GM19468 (cell line): Measurements from ENCODE around the gene BFSP2.
A peak's percentile ranks its signal among the peaks of the same experiment; 100 is the strongest.
"Not testable (repeated sequence)": the region's sequence is repeated elsewhere in the genome, so short reads cannot be mapped to it uniquely, and the experiment has no call there.

Experiments
- ATAC-seq: cut with Tn5 transposase; IDR thresholded peaks from one replicate; pipeline ENCODE4 v1.9.1; 2021; ENCODE audit warnings: mild to moderate bottlenecking, moderate library complexity, moderate number of reproducible peaks; ENCODE audit not compliant: unreplicated experiment; ENCODE audit errors: extremely low read depth

BFSP2 gene

GRCh38 chr3:133474817-133475216 lies 75.0 kb downstream of the BFSP2 start:
- no peak for ATAC-seq

GRCh38 chr3:133475245-133476010 lies 75.6 kb downstream of the BFSP2 start:
- peak; percentile 73 for ATAC-seq

- no peak for ATAC-seq
Observed at GRCh38 chr3:133476971-133477375, 77.1 kb downstream of the BFSP2 start.

- peak; percentile 30 for ATAC-seq
Observed at GRCh38 chr3:133477487-133477886, 77.6 kb downstream of the BFSP2 start.

GRCh38 chr3:133478624-133479023 lies 78.8 kb downstream of the BFSP2 start:
- ATAC-seq: no peak

- no peak for ATAC-seq
Observed at GRCh38 chr3:133479401-133479800, 79.5 kb downstream of the BFSP2 start.

GRCh38 chr3:133479895-133480669 lies 80.2 kb downstream of the BFSP2 start:
- peak; percentile 21 for ATAC-seq

- ATAC-seq: not testable (repeated sequence)
Observed at GRCh38 chr3:133482474-133482873, 82.6 kb downstream of the BFSP2 start.

- ATAC-seq: no peak
Observed at GRCh38 chr3:133486658-133487057, 86.8 kb downstream of the BFSP2 start.

GRCh38 chr3:133487204-133487603 lies 87.3 kb downstream of the BFSP2 start:
- ATAC-seq: no peak

- ATAC-seq: no peak
Observed at GRCh38 chr3:133487920-133488540, 88.2 kb downstream of the BFSP2 start.

- ATAC-seq: no peak
Observed at GRCh38 chr3:133488785-133489367, 89.0 kb downstream of the BFSP2 start.

- ATAC-seq: no peak
Observed at GRCh38 chr3:133489466-133490085, 89.7 kb downstream of the BFSP2 start.

GRCh38 chr3:133490468-133491351 lies 90.9 kb downstream of the BFSP2 start:
- ATAC-seq: peak; percentile 77

GRCh38 chr3:133491481-133492059 lies 91.7 kb downstream of the BFSP2 start:
- no peak for ATAC-seq

- no peak for ATAC-seq
Observed at GRCh38 chr3:133492159-133492741, 92.4 kb downstream of the BFSP2 start.

GRCh38 chr3:133494469-133494868 lies 94.6 kb downstream of the BFSP2 start:
- no peak for ATAC-seq

- not testable (repeated sequence) for ATAC-seq
Observed at GRCh38 chr3:133502542-133502941, 102.7 kb downstream of the BFSP2 start.

GRCh38 chr3:133503409-133503808 lies 103.6 kb downstream of the BFSP2 start:
- no peak for ATAC-seq
